A673 (cell line): Measurements from ENCODE around the gene PTH. TPM values are rescaled to one million over a fixed set of nuclear protein-coding genes. Genes with fewer than 3 reads are reported as not detected.

Experiments used
- BruUV-seq: library from RNA; stranded (reverse); fragments of 400-500 nt; replicated peaks from 2 replicates; lab custom pipeline; 2021; lab: Mats Ljungman, UMichigan
- CTCF ChIA-PET: fragments of 300-600 bp; sonication (Branson Sonifier 250); formaldehyde crosslinking; loops from one replicate; lab custom pipeline; 2022; ENCODE audit warnings: antibody characterized with exemption; lab: Charles Lee
- POLR2A ChIA-PET: fragments of 300-600 bp; sonication (Branson Sonifier 250); formaldehyde crosslinking; loops from one replicate; lab custom pipeline; 2022; ENCODE audit warnings: antibody characterized with exemption; ENCODE audit not compliant: low non-redundant PET; lab: Charles Lee
- DNase-seq: peaks from one replicate; pipeline ENCODE4 v3.0.0-alpha.2; 2015; ENCODE audit warnings: low spot score
- H3K27ac ChIP-seq: fragments of 200-600 bp; sonication (generic); 2 replicates; pipeline ENCODE4 v1.5.1; 2016; ENCODE audit warnings: mixed run types, low read depth, mild to moderate bottlenecking, mixed read lengths, antibody characterized with exemption, low read length; ENCODE audit not compliant: poor library complexity, severe bottlenecking
- H3K27me3 ChIP-seq: fragments of 200-600 bp; sonication (generic); replicated peaks from 2 replicates; pipeline ENCODE4 v1.6.1; 2017; ENCODE audit warnings: mixed run types, low read depth, mild to moderate bottlenecking, mixed read lengths, antibody characterized with exemption, low read length; ENCODE audit not compliant: insufficient read depth, poor library complexity
- H3K36me3 ChIP-seq: fragments of 200-600 bp; sonication (generic); 2 replicates; pipeline ENCODE4 v1.6.1; 2016; ENCODE audit warnings: mixed run types, mild to moderate bottlenecking, mixed read lengths, antibody characterized with exemption, low read length; ENCODE audit not compliant: insufficient read depth, poor library complexity, severe bottlenecking
- H3K4me1 ChIP-seq: fragments of 200-600 bp; sonication (generic); 2 replicates; pipeline ENCODE4 v1.6.1; 2017; ENCODE audit warnings: mixed run types, mild to moderate bottlenecking, mixed read lengths, antibody characterized with exemption, low read length; ENCODE audit not compliant: insufficient read depth, poor library complexity, severe bottlenecking
- H3K4me3 ChIP-seq: fragments of 200-600 bp; sonication (generic); 2 replicates; pipeline ENCODE4 v1.5.1; 2016; ENCODE audit warnings: low read depth, mixed run types, mild to moderate bottlenecking, mixed read lengths, low read length; ENCODE audit not compliant: poor library complexity, severe bottlenecking
- H3K9me3 ChIP-seq: fragments of 200-600 bp; sonication (generic); 2 replicates; pipeline ENCODE4 v1.6.1; 2016; ENCODE audit warnings: mixed run types, low read depth, mild to moderate bottlenecking, mixed read lengths, antibody characterized with exemption, low read length; ENCODE audit not compliant: poor library complexity, severe bottlenecking
- EZH2 ChIP-seq: fragments of 200-600 bp; sonication (generic); IDR thresholded peaks from 2 replicates; pipeline ENCODE4 v1.6.1; 2017; ENCODE audit warnings: borderline replicate concordance, low read depth, mild to moderate bottlenecking, mixed read lengths, antibody characterized with exemption, low read length; ENCODE audit not compliant: poor library complexity, severe bottlenecking
- intact Hi-C: fragments of 100-400 bp; cut with micrococcal nuclease; formaldehyde crosslinking; loops from one replicate; pipeline ENCODE4 v1.10.0; 2022; ENCODE audit not compliant: unreplicated experiment
- total RNA-seq: library from RNA; stranded (reverse); gene quantifications from 2 replicates; pipeline ENCODE4 v1.2.3, GENCODE V29; 2021
- TF ChIP-seq, protein P1 (sequence below): fragments of 300-800, 200-600 bp; sonication (generic); conservative IDR thresholded peaks from 2 replicates; pipeline ENCODE4 v1.5.1; 2017; ENCODE audit warnings: low read depth, mild to moderate bottlenecking, antibody characterized with exemption, low read length, moderate library complexity, mixed read lengths

The PTH gene
- total RNA-seq, 1 experiment from 2014 or later, result not detected

DNA sequence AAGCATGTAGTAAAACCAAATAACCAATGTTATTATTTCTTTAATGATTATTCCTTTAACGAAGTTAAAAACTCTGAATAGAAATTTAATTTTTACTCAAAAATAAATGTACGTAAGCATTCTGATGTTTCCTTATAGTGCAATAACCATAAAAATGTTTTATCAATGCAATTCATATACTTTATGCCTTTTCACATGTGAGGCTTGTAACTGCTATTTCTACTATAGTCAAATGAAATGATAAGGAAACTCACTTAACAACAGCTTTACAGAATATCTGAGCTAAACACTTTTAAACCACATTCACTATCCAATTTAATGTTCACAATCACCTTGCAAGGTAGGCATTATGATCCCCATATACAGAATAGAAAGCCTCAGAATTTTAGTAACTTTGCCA is 50.2 kb downstream of the PTH start:
- H3K4me1 ChIP-seq, result peaks cover 10% of the 10 kb centered on the region
- intact Hi-C loops, result no loop called here
- no peaks in the 10 kb centered on the region for H3K27me3 ChIP-seq
- ChIA-PET POLR2A (no interaction called here), CTCF (no interaction called here)
- BruUV-seq, result no TSS peak
- TF ChIP-seq, protein P1, sequence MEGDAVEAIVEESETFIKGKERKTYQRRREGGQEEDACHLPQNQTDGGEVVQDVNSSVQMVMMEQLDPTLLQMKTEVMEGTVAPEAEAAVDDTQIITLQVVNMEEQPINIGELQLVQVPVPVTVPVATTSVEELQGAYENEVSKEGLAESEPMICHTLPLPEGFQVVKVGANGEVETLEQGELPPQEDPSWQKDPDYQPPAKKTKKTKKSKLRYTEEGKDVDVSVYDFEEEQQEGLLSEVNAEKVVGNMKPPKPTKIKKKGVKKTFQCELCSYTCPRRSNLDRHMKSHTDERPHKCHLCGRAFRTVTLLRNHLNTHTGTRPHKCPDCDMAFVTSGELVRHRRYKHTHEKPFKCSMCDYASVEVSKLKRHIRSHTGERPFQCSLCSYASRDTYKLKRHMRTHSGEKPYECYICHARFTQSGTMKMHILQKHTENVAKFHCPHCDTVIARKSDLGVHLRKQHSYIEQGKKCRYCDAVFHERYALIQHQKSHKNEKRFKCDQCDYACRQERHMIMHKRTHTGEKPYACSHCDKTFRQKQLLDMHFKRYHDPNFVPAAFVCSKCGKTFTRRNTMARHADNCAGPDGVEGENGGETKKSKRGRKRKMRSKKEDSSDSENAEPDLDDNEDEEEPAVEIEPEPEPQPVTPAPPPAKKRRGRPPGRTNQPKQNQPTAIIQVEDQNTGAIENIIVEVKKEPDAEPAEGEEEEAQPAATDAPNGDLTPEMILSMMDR, result no peak
- no peak for TF ChIP-seq EZH2
- DNase-seq, result no peak
- no peak overlapping the region for H3K27ac ChIP-seq
- no peak overlapping the region for H3K4me3 ChIP-seq
- H3K36me3 ChIP-seq, result no peaks in the 10 kb centered on the region
- H3K9me3 ChIP-seq, result no peaks in the 10 kb centered on the region

Other genes with a start within 250 kb of the PTH start
- gene BMAL1, start 218.2 kb downstream of the PTH start, total RNA-seq, result 3.2 and 3.6 TPM in 2 replicates
- 18.0 and 18.4 TPM in 2 replicates for gene BTBD10, start 32.8 kb downstream of the PTH start, total RNA-seq
- gene FAR1, start 172.7 kb upstream of the PTH start, total RNA-seq, result 58.4 and 66.6 TPM in 2 replicates